ENCODE data around the gene CCNL1. TPM values are rescaled to one million over a fixed set of nuclear protein-coding genes. Genes with fewer than 3 reads are reported as not detected.

Gene CCNL1
- total RNA-seq, 1 donor from 2014 or later, result 19.2 TPM

DNA sequence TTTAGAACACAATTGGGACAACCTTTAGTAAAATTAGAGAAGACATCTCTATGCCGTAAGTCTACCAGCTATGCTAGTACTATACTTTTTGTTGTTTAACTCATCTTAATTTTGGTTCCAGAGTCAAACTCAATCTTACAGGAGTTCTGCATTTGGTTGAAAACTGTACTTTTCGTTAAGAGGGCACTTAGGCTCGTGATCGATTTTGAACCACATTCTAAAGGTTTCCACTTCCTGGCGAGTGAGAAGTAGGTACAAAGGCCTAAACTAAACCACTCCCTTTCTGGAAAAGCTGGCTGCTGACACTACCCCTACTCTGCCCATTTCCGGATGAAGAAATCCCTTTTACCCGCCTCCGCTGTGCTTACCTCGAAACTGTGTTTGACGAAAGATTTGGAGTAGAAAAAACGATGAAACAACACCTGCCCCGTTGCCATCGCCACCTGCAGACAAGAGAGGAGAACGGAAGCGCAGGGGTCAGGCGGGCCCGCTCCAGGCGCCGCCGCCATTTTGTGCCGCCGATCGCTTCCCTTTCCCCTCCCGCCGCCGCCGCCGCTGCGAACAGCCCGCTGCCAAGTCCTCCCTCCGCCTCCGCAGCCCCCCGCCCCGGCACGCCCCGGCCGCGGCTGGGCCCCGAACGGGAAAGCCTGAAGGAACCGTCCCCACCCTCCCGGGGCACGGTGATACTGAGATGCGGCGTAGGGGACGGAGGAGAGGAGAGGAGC, 748 bp downstream of the CCNL1 start:
- TF ChIP-seq, protein P1, sequence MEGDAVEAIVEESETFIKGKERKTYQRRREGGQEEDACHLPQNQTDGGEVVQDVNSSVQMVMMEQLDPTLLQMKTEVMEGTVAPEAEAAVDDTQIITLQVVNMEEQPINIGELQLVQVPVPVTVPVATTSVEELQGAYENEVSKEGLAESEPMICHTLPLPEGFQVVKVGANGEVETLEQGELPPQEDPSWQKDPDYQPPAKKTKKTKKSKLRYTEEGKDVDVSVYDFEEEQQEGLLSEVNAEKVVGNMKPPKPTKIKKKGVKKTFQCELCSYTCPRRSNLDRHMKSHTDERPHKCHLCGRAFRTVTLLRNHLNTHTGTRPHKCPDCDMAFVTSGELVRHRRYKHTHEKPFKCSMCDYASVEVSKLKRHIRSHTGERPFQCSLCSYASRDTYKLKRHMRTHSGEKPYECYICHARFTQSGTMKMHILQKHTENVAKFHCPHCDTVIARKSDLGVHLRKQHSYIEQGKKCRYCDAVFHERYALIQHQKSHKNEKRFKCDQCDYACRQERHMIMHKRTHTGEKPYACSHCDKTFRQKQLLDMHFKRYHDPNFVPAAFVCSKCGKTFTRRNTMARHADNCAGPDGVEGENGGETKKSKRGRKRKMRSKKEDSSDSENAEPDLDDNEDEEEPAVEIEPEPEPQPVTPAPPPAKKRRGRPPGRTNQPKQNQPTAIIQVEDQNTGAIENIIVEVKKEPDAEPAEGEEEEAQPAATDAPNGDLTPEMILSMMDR (IDR thresholded peaks at IDR 0.05; ENCODE audit: borderline replicate concordance), result peak; percentile 1
- Histone ChIP-seq H3K27ac (replicated peaks) (peak overlapping the region; percentile 99), H3K27me3 (ENCODE audit: low read depth) (no peaks in the 10 kb centered on the region), H3K4me1 (peaks cover 69% of the 10 kb centered on the region), H3K36me3 (peaks cover 46% of the 10 kb centered on the region), H3K4me3 (peak overlapping the region; percentile 83), H3K9me3 (replicated peaks) (no peaks in the 10 kb centered on the region)
- DNase-seq, result peak; percentile 65
- intact Hi-C loops (cut with micrococcal nuclease), result no loop called here

DNA sequence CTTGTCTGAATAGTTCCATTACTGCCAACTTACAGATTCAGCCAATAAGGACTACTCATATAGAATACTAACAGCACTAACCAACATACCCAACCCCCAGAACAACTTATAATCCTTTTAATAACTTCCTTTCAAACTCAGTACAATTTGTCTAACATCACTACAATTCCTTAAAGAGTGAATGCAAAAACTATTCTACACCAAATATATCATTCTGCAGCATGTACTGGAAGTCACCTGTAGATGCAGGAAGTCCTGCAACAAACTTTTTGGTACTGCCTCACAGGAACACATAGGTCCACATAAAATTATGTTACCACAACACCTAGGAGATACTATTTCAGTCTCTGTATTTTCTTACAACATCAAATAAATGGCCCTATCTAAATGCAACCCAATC, 2.1 kb downstream of the CCNL1 start:
- TF ChIP-seq, protein P1 (IDR thresholded peaks at IDR 0.05; ENCODE audit: borderline replicate concordance), result no peak
- peak overlapping the region; percentile 83 for H3K4me3 ChIP-seq
- peaks cover 82% of the 10 kb centered on the region for H3K4me1 ChIP-seq
- H3K36me3 ChIP-seq, result peaks cover 52% of the 10 kb centered on the region
- DNase-seq, result no peak
- peak overlapping the region; percentile 99 for H3K27ac ChIP-seq (replicated peaks)
- no peaks in the 10 kb centered on the region for H3K9me3 ChIP-seq (replicated peaks)
- intact Hi-C loops (cut with micrococcal nuclease), result no loop called here
- no peaks in the 10 kb centered on the region for H3K27me3 ChIP-seq (ENCODE audit: low read depth)

DNA sequence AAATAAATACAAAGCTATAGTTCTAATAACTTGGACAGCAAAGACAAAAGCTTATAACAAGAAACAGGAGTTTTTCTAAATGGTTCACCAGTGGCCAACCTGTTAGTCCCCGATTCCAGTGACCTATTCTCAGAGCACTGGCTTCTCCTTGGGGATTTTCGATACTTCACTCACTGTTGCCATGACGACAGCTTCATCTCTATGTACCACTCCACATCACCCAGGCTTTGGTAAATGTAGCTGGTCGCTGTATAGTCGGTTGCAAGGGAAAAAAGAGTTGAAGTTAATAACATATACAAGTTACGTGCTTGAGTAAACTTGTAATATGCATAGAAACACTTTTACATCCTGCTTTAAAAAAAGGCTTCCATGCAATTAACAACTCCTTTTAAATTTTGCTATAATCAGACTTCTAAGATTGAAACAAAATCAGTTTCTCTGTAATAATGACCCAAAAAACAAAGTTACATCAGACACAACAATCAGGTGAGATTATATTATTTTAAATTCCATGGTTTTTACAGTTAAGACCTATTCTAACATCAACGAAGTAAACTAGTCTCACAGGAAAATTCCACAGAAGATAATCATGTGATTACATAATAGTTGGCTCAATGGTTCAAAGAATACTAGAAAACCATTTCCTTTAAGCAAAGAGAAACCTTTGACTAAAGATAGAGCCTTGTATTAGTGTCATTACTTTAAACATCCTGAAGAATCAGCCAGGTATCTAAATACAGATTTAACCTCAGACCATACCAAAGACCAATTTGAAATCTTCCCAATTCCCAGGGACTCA, 2.9 kb downstream of the CCNL1 start:
- peaks cover 60% of the 10 kb centered on the region for H3K36me3 ChIP-seq
- no peak for DNase-seq
- H3K27ac ChIP-seq (replicated peaks), result peak overlapping the region; percentile 6
- peaks cover 86% of the 10 kb centered on the region for H3K4me1 ChIP-seq
- H3K27me3 ChIP-seq (ENCODE audit: low read depth), result no peaks in the 10 kb centered on the region
- intact Hi-C loops (cut with micrococcal nuclease), result no loop called here
- no peaks in the 10 kb centered on the region for H3K9me3 ChIP-seq (replicated peaks)
- TF ChIP-seq, protein P1 (IDR thresholded peaks at IDR 0.05; ENCODE audit: borderline replicate concordance), result no peak
- peak overlapping the region; percentile 83 for H3K4me3 ChIP-seq

DNA sequence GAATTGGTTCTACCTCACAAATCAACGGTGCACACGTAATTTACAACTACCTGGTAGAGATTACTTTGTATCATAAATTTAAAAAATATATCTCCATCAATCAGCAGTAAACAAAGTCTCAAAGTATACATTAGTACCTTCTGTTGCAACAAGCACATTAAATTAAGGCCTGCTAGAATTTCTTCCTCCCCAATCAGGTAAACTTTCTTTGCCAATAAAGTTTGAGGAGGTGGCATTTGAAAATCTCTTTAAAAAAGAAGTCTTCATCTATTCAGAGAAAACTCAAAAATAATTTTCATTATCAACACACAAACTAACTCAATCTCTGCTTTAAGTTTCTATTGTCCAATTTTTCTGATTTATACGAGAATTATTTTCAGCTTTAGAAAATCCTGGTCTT, 4.4 kb downstream of the CCNL1 start:
- intact Hi-C loops (cut with micrococcal nuclease), result no loop called here
- peak overlapping the region; percentile 83 for H3K4me3 ChIP-seq
- no peaks in the 10 kb centered on the region for H3K9me3 ChIP-seq (replicated peaks)
- DNase-seq, result no peak
- no peaks in the 10 kb centered on the region for H3K27me3 ChIP-seq (ENCODE audit: low read depth)
- H3K36me3 ChIP-seq, result peaks cover 74% of the 10 kb centered on the region
- H3K27ac ChIP-seq (replicated peaks), result no peak overlapping the region
- peaks cover 81% of the 10 kb centered on the region for H3K4me1 ChIP-seq
- TF ChIP-seq, protein P1 (IDR thresholded peaks at IDR 0.05; ENCODE audit: borderline replicate concordance), result no peak

DNA sequence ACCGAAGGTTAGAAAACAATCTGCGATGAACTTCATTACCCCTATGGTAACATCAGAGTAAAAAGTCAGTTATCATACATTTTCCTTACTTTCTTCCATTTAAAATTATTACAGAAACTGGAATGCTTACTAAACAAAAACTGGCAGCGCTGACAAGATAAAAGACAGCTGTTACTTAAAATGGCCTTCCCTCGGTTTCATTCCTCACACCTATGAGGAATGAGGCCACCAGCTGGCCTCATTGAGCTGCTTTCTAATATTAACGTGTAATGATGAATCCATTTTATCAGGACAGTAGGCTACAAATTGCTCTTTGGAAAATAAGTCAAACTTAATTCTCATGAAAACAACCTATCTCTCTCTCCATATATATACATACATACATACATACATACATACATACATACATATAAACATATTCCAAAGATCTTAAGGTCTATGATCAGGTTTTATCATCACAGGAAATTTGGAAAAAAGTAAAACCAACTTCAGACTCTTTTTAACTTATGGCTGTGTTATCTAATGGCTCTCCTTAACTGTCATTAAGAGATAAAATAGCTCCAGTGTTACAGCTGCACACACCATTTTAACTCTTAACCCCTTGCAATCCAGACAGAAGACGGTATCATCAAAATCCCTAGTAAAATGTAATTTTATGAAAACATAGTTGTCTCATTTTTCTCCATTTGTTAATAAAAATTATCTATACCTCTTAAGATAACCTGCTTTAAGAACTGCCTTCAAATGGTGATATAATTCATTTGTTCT, 5.2 kb downstream of the CCNL1 start:
- intact Hi-C loops (cut with micrococcal nuclease), result no loop called here
- DNase-seq, result no peak
- H3K4me3 ChIP-seq, result peak overlapping the region; percentile 83
- H3K9me3 ChIP-seq (replicated peaks), result no peaks in the 10 kb centered on the region
- peaks cover 79% of the 10 kb centered on the region for H3K4me1 ChIP-seq
- H3K36me3 ChIP-seq, result peaks cover 83% of the 10 kb centered on the region
- H3K27ac ChIP-seq (replicated peaks), result peak overlapping the region; percentile 10
- no peaks in the 10 kb centered on the region for H3K27me3 ChIP-seq (ENCODE audit: low read depth)
- TF ChIP-seq, protein P1 (IDR thresholded peaks at IDR 0.05; ENCODE audit: borderline replicate concordance), result no peak
